Activated CD8-positive, alpha-beta T cell treated with anti-CD3 and anti-CD28 coated beads, Interleukin-2, amount 10 ng/mL, durations not matched to agents 7 days and 5 days (primary cell): ENCODE measurements around the gene LMF1. TPM values are rescaled to one million over a fixed set of nuclear protein-coding genes. Genes with fewer than 3 reads are reported as not detected.
"Not testable (repeated sequence)": the region's sequence is repeated elsewhere in the genome, so short reads cannot be mapped to it uniquely, and the experiment has no call there.

Source experiments
- ATAC-seq: fragments of 150-1000 bp; cut with Tn5 transposase; one replicate; pipeline ENCODE4 v1.10.0; 2021; ENCODE audit warnings: moderate library complexity
- CTCF ChIA-PET: fragments of 350-600 bp; sonication (Branson Sonifier 250); formaldehyde crosslinking; loops from one replicate; lab custom pipeline; 2021; ENCODE audit warnings: antibody characterized with exemption; lab: Charles Lee
- POLR2A ChIA-PET: fragments of 350-600 bp; sonication (Branson Sonifier 250); formaldehyde crosslinking; loops from one replicate; lab custom pipeline; 2021; ENCODE audit warnings: antibody characterized with exemption; lab: Charles Lee
- DNase-seq: peaks from one replicate; pipeline ENCODE4 v3.0.0-alpha.2; 2020
- H3K27ac Mint-ChIP-seq: one replicate; pipeline ENCODE4 v1.8.0; 2021; ENCODE audit warnings: mild to moderate bottlenecking, mixed read lengths
- H3K27me3 Mint-ChIP-seq: one replicate; pipeline ENCODE4 v1.8.0; 2021; ENCODE audit warnings: low read depth, mixed read lengths
- H3K36me3 Mint-ChIP-seq: one replicate; pipeline ENCODE4 v1.8.0; 2021; ENCODE audit warnings: low read depth, mixed read lengths
- H3K4me1 Mint-ChIP-seq: one replicate; pipeline ENCODE4 v1.8.0; 2021; ENCODE audit warnings: low read depth, mixed read lengths
- H3K4me3 Mint-ChIP-seq: one replicate; pipeline ENCODE4 v1.8.0; 2021; ENCODE audit warnings: mild to moderate bottlenecking, mixed read lengths
- H3K9me3 Mint-ChIP-seq: one replicate; pipeline ENCODE4 v1.8.0; 2022; ENCODE audit warnings: mixed read lengths; ENCODE audit not compliant: insufficient read depth
- total RNA-seq, 2 experiments: library from RNA; stranded (reverse); gene quantifications; one replicate each; pipeline ENCODE4 v1.2.3, GENCODE V29; 2021

LMF1 gene
- total RNA-seq, 2 experiments from 2014 or later, result 14.3 to 17.4 TPM

- DNase-seq, result no peak
- Mint-ChIP-seq H3K27me3 (no peaks in the 10 kb centered on the region), H3K4me3 (no peak overlapping the region), H3K27ac (no peak overlapping the region), H3K9me3 (peaks cover 5% of the 10 kb centered on the region), H3K36me3 (no peaks in the 10 kb centered on the region), H3K4me1 (no peaks in the 10 kb centered on the region)
- CTCF ChIA-PET, result no interaction called here
- no peak for ATAC-seq
- POLR2A ChIA-PET, result no interaction called here
Observed at GRCh38 chr16:840561-841454, 130.0 kb downstream of the LMF1 start.

DNA sequence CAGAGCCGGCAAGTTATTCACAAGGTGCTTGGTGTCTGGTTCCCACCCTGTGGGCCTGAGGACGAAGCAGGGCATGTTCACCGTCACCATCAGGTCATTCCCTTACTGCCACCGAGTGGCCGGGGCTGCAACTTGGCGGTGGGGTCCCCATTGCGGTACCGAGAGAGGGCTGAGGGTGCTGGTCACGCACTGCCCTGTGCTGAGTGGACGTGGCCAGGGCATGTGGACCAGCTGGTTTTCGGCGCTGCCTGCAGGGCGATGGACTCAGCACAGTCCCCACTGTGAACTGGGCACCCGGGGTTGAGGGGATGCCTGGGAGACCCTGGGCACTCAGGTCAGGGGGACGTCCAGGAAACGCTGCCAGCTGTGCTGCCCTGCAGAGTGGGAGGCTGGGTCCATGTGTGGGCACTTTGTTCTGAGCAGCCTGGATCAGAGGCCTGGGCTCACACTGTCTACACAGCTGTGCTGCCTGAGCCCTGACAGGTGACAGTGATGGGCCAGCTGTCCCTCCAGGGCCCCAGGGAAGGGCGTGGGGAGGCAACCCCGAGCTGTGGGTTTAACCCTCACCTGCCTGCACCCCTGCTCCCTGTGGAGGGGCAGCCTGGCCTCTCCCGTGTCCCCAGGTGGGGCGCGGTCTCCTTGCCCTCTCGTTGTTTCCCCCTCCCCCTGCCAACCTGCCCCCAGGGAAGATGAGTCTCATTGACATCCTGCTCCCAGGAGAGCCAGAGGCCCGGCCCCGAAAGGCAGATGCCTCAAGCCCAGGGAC lies 131.0 kb downstream of the LMF1 start:
- Mint-ChIP-seq H3K4me1 (no peaks in the 10 kb centered on the region), H3K9me3 (peaks cover 9% of the 10 kb centered on the region), H3K27me3 (no peaks in the 10 kb centered on the region), H3K4me3 (no peak overlapping the region), H3K36me3 (no peaks in the 10 kb centered on the region), H3K27ac (no peak overlapping the region)
- ChIA-PET CTCF (no interaction called here), POLR2A (no interaction called here)
- no peak for DNase-seq
- no peak for ATAC-seq

- no peaks in the 10 kb centered on the region for H3K4me1 Mint-ChIP-seq
- ATAC-seq, result no peak
- POLR2A ChIA-PET, result no interaction called here
- no peaks in the 10 kb centered on the region for H3K36me3 Mint-ChIP-seq
- peaks cover 9% of the 10 kb centered on the region for H3K9me3 Mint-ChIP-seq
- H3K27ac Mint-ChIP-seq, result no peak overlapping the region
- no peaks in the 10 kb centered on the region for H3K27me3 Mint-ChIP-seq
- CTCF ChIA-PET, result no interaction called here
- H3K4me3 Mint-ChIP-seq, result no peak overlapping the region
- DNase-seq, result no peak
Observed at GRCh38 chr16:838741-839140, 132.0 kb downstream of the LMF1 start.

DNA sequence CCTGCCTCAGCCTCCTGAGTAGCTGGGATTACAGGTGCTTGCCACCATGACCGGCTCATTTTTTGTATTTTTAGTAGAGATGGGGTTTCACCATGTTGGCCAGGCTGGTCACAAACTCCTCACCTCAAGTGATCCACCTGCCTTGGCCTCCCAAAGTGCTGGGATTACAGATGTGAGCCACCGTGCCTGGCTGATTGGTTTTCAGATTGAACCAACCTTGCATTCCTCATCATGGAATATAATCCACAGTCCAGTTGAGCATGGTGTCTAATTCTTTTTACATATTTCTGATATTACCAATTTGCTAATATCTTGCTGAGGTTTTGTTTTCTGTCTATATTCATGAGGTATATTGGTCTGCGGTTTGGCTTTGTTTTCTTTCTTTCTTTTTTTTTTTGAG lies 134.0 kb downstream of the LMF1 start:
- H3K36me3 Mint-ChIP-seq, CTCF ChIA-PET, H3K27ac Mint-ChIP-seq, H3K27me3 Mint-ChIP-seq, POLR2A ChIA-PET, H3K4me3 Mint-ChIP-seq, H3K4me1 Mint-ChIP-seq, H3K9me3 Mint-ChIP-seq, DNase-seq, ATAC-seq: not testable (repeated sequence)

GRCh38 chr16:836221-836620 lies 134.6 kb downstream of the LMF1 start:
- no peaks in the 10 kb centered on the region for H3K27me3 Mint-ChIP-seq
- no peak overlapping the region for H3K27ac Mint-ChIP-seq
- H3K36me3 Mint-ChIP-seq, result no peaks in the 10 kb centered on the region
- POLR2A ChIA-PET, result no interaction called here
- CTCF ChIA-PET, result no interaction called here
- peaks cover 9% of the 10 kb centered on the region for H3K9me3 Mint-ChIP-seq
- no peaks in the 10 kb centered on the region for H3K4me1 Mint-ChIP-seq
- DNase-seq (no peak), ATAC-seq (no peak)
- H3K4me3 Mint-ChIP-seq, result no peak overlapping the region

DNA sequence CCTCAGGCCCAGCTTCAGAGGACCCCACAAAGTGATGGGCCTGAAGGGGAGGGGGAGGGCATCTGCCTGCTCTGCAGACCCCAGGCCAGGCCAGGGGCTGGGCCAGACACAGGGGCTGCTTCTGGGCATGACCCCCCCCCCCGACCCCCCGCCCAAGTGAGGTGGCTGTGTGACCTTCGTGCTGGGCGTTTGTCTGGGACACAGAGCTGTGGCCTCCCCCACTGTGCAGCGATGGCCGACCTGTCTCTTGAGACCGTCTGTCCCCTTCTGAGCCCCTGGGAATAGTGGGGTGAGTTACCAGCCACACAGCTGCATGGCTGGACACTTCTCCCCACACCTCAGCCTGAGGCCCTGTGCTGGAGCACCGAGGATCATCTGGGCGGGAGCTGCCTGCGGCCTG lies 135.4 kb downstream of the LMF1 start:
- peaks cover 9% of the 10 kb centered on the region for H3K9me3 Mint-ChIP-seq
- H3K36me3 Mint-ChIP-seq, result no peaks in the 10 kb centered on the region
- CTCF ChIA-PET, result no interaction called here
- POLR2A ChIA-PET, result no interaction called here
- no peaks in the 10 kb centered on the region for H3K27me3 Mint-ChIP-seq
- no peak for DNase-seq
- ATAC-seq, result no peak
- no peak overlapping the region for H3K4me3 Mint-ChIP-seq
- H3K4me1 Mint-ChIP-seq, result no peaks in the 10 kb centered on the region
- no peak overlapping the region for H3K27ac Mint-ChIP-seq

DNA sequence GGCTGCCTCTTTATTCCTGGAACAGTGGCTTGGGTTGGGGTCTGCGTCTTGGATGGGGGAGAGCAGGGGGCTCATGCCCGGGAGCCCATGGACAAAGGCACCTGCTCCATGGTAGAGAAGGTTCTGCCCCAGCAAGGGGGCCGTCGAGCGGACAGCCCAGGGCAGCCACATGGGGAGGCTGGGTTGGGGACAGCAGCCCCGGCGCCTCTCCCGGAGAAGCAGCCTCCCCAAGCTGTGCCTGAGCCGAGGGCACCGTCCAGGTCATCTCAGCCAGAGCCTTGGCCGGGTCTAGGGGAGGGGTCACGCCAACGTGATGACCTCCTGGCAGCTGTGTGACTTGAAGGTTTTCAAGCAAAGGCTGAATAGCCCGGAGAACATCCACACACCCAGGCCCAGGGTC lies 137.4 kb downstream of the LMF1 start:
- H3K27ac Mint-ChIP-seq, result no peak overlapping the region
- CTCF ChIA-PET, result no interaction called here
- POLR2A ChIA-PET, result no interaction called here
- H3K36me3 Mint-ChIP-seq, result no peaks in the 10 kb centered on the region
- no peaks in the 10 kb centered on the region for H3K4me1 Mint-ChIP-seq
- H3K4me3 Mint-ChIP-seq, result no peak overlapping the region
- H3K9me3 Mint-ChIP-seq, result peaks cover 9% of the 10 kb centered on the region
- ATAC-seq (no peak), DNase-seq (no peak)
- H3K27me3 Mint-ChIP-seq, result no peaks in the 10 kb centered on the region

GRCh38 chr16:832652-833336 lies 138.0 kb downstream of the LMF1 start:
- Mint-ChIP-seq H3K4me3 (no peak overlapping the region), H3K9me3 (peaks cover 9% of the 10 kb centered on the region), H3K27me3 (no peaks in the 10 kb centered on the region), H3K27ac (no peak overlapping the region), H3K4me1 (no peaks in the 10 kb centered on the region), H3K36me3 (no peaks in the 10 kb centered on the region)
- ATAC-seq (no peak), DNase-seq (no peak)
- ChIA-PET POLR2A (no interaction called here), CTCF (no interaction called here)

- no peak overlapping the region for H3K27ac Mint-ChIP-seq
- POLR2A ChIA-PET, result no interaction called here
- no peak for ATAC-seq
- H3K36me3 Mint-ChIP-seq, result no peaks in the 10 kb centered on the region
- H3K27me3 Mint-ChIP-seq, result no peaks in the 10 kb centered on the region
- no peaks in the 10 kb centered on the region for H3K4me1 Mint-ChIP-seq
- no peak overlapping the region for H3K4me3 Mint-ChIP-seq
- H3K9me3 Mint-ChIP-seq, result peaks cover 9% of the 10 kb centered on the region
- CTCF ChIA-PET, result no interaction called here
- DNase-seq, result no peak
Observed at GRCh38 chr16:831571-832413, 139.0 kb downstream of the LMF1 start.

DNA sequence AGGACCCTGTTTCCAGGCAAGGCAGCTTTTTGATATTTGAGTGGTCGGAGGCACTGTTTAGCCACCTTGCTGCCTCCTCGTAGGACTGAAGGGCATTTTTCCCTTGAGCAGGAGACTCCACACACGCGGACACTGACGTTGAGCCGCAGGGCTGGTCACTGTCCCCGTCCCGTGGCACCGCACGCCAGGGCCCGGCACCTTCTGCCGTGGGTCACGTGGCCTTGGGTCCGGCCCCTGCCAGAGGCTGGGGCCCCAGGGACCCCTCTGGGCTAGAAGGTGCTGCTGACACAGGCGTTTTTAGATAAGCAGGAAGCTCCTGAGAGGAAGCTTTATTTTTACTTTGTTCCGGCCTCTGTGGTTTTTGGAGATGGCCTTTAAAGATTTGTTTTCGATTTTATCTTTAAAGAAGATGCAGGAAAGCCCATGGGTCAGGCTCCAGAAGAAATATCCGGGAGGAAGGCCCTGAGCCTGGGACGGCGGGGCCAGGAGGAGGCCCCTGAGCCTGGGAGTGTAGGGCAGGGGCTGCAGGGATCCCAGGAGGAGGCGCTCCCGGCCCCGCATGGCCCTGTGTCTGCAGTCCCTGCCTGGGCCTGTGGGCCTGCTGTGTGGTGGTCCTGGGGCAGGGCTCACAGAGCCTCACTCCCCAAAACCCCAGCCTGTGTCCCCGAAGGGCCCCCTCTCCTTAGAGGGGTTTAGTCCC lies 139.8 kb downstream of the LMF1 start:
- ATAC-seq (no peak), DNase-seq (no peak)
- no peak overlapping the region for H3K27ac Mint-ChIP-seq
- peaks cover 4% of the 10 kb centered on the region for H3K9me3 Mint-ChIP-seq
- H3K27me3 Mint-ChIP-seq, result no peaks in the 10 kb centered on the region
- no peak overlapping the region for H3K4me3 Mint-ChIP-seq
- no peaks in the 10 kb centered on the region for H3K36me3 Mint-ChIP-seq
- CTCF ChIA-PET, result no interaction called here
- H3K4me1 Mint-ChIP-seq, result no peaks in the 10 kb centered on the region
- POLR2A ChIA-PET, result no interaction called here
